ENCODE data around the gene NTN3.

DNA sequence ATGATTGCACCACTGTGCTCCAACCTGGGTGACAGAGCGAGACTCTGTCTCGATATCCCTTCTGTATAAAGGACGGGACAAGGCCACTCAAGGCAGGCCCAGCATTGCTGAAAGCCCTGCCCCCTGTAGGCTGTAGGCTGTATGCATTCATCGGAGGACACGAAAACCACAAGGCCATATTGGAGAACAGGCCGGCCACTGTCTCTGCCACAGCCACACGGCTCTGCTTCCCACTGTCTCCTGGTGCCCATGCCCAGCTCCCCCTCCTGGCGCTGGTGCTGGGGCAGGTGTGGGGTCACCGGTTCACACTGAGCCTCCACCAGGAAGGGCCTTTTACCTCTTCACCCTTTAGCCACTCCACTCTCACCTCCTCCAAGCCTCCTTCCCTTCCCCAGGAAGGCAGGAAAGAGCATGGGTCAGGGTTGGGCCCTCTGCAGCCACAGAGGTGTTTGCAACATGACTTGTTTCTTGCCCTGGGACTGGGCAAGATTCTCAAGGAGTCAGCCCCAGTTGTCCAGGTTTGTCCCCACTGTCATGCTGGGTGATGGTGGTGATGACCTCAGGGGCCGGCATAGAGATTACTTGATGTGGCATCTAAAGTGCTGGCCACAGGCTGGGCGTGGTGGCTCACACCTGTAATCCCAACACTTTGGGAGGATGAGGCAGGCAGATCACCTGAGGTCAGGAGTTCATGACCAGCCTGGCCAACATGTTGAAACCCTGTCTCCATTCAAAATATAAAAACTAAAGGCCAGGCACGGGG lies 5.3 kb upstream of the NTN3 start:
- no peak for TF ChIP-seq POLR2A (IDR thresholded peaks at IDR 0.05)
- TF ChIP-seq, protein P1, sequence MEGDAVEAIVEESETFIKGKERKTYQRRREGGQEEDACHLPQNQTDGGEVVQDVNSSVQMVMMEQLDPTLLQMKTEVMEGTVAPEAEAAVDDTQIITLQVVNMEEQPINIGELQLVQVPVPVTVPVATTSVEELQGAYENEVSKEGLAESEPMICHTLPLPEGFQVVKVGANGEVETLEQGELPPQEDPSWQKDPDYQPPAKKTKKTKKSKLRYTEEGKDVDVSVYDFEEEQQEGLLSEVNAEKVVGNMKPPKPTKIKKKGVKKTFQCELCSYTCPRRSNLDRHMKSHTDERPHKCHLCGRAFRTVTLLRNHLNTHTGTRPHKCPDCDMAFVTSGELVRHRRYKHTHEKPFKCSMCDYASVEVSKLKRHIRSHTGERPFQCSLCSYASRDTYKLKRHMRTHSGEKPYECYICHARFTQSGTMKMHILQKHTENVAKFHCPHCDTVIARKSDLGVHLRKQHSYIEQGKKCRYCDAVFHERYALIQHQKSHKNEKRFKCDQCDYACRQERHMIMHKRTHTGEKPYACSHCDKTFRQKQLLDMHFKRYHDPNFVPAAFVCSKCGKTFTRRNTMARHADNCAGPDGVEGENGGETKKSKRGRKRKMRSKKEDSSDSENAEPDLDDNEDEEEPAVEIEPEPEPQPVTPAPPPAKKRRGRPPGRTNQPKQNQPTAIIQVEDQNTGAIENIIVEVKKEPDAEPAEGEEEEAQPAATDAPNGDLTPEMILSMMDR (IDR thresholded peaks at IDR 0.05): peak in 1 of 6 experiments; percentile 18
